ENCODE measurements around the gene PDCD1. TPM values are rescaled to one million over a fixed set of nuclear protein-coding genes. Genes with fewer than 3 reads are reported as not detected.

Gene PDCD1
- total RNA-seq, 1 experiment from 2014 or later = 1.0 TPM

GRCh38 chr2:241866790-241867645 is 8.3 kb upstream of the PDCD1 start:
- Histone ChIP-seq H3K36me3 (replicated peaks; ENCODE audit: control insufficient read depth, insufficient read depth, low read length) (no peaks in the 10 kb centered on the region), H3K4me3 (ENCODE audit: insufficient read depth, low read depth, low read length) (no peak overlapping the region), H3K27me3 (ENCODE audit: control insufficient read depth, insufficient read depth, low read length) (no peaks in the 10 kb centered on the region)
- DNase-seq = no peak

- H3K4me3 ChIP-seq (ENCODE audit: insufficient read depth, low read depth, low read length) = no peak overlapping the region
- no peaks in the 10 kb centered on the region for H3K36me3 ChIP-seq (replicated peaks; ENCODE audit: control insufficient read depth, insufficient read depth, low read length)
- DNase-seq = peak; percentile 93
- H3K27me3 ChIP-seq (ENCODE audit: control insufficient read depth, insufficient read depth, low read length) = no peaks in the 10 kb centered on the region
These were observed 7.5 kb upstream of the PDCD1 start for GRCh38 chr2:241865957-241866789.

DNA sequence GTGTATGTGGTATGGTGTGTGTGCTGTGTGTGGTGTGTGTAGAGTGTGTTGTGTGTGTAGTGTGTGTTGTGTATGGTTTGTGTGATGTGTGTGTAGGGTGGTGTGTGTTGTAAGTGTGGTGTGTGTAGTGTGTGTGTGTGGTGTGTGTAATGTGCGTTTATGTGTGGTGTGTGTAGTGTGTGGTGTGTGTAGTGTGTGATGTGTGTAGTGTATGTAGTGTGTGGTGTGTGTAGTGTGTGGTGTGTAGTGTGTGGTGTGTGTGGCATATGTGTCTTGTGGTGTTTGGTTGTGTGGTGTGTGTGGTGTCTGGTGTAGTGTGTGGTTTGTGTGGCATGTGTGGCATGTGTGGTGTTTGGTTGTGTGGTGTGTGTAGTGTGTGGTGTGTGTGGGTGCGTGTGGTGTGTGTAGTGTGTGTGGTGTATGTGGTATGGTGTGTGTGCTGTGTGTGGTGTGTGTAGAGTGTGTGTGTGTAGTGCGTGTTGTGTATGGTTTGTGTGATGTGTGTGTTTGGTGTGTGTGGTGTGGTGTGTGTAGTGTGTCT is 6.8 kb upstream of the PDCD1 start:
- Histone ChIP-seq H3K27me3 (ENCODE audit: control insufficient read depth, insufficient read depth, low read length) (no peaks in the 10 kb centered on the region), H3K4me3 (ENCODE audit: insufficient read depth, low read depth, low read length) (no peak overlapping the region), H3K36me3 (replicated peaks; ENCODE audit: control insufficient read depth, insufficient read depth, low read length) (no peaks in the 10 kb centered on the region)
- DNase-seq = no peak

GRCh38 chr2:241864850-241865213 is 6.1 kb upstream of the PDCD1 start:
- H3K27me3 ChIP-seq (ENCODE audit: control insufficient read depth, insufficient read depth, low read length) = no peaks in the 10 kb centered on the region
- H3K4me3 ChIP-seq (ENCODE audit: insufficient read depth, low read depth, low read length) = no peak overlapping the region
- no peak for DNase-seq
- H3K36me3 ChIP-seq (replicated peaks; ENCODE audit: control insufficient read depth, insufficient read depth, low read length) = no peaks in the 10 kb centered on the region

DNA sequence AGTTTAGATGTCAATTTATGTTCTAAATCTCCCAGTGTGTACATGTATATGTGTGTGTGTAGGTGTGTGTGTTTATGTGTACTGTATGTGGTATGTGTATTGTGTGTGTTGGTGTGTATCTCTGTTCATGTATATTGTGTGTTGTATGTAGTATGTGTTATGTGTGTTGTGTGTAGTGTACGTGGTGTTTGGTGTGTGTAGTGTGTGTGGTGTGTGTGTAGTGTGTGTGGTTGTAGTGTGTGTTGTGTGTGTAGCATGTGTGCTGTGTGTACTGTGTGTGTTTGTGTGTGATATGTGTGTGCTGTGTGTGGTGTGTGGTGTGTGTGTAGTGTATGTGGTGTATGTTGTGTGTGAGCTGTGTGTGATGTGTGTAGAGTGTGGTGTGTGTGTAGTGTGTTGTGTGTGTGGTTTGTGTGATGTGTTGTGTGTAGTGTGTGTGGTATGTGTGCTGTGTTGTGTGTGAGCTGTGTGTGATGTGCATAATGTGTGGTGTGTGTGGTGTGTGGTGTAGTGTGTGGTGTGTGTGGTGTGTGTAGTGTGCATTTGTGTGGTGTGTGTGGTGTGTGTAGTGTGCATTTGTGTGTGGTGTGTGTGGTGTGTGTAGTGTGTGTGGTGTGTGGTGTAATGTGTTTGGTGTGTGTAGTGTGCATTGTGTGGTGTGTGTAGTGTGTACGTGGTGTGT is 5.6 kb upstream of the PDCD1 start:
- H3K36me3 ChIP-seq (replicated peaks; ENCODE audit: control insufficient read depth, insufficient read depth, low read length) = no peaks in the 10 kb centered on the region
- DNase-seq = no peak
- no peak overlapping the region for H3K4me3 ChIP-seq (ENCODE audit: insufficient read depth, low read depth, low read length)
- no peaks in the 10 kb centered on the region for H3K27me3 ChIP-seq (ENCODE audit: control insufficient read depth, insufficient read depth, low read length)

DNA sequence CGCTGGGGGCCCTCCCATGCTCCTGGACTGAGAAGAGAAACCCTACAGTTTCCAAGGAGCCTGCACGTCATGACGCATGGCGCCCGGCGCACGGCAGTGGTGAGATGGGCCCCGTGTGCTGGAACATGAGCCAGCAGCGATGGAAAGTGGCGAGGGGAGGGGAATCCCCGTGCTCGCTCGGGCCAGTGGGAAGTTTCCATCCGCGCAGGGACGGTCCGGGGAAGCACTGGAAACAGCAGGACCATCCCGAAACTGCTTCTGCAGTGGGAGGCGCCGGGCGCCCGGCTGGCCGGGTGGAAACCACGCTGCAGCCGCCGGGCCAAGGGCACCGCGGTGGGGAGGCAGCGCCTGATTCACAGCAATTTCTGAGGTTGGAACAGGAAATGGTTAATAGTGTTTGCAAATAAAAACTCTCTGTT is 4.9 kb upstream of the PDCD1 start:
- no peaks in the 10 kb centered on the region for H3K27me3 ChIP-seq (ENCODE audit: control insufficient read depth, insufficient read depth, low read length)
- no peak overlapping the region for H3K4me3 ChIP-seq (ENCODE audit: insufficient read depth, low read depth, low read length)
- DNase-seq = no peak
- no peaks in the 10 kb centered on the region for H3K36me3 ChIP-seq (replicated peaks; ENCODE audit: control insufficient read depth, insufficient read depth, low read length)

GRCh38 chr2:241862775-241863535 is 4.3 kb upstream of the PDCD1 start:
- DNase-seq = no peak
- Histone ChIP-seq H3K27me3 (ENCODE audit: control insufficient read depth, insufficient read depth, low read length) (no peaks in the 10 kb centered on the region), H3K4me3 (ENCODE audit: insufficient read depth, low read depth, low read length) (no peak overlapping the region), H3K36me3 (replicated peaks; ENCODE audit: control insufficient read depth, insufficient read depth, low read length) (no peaks in the 10 kb centered on the region)

DNA sequence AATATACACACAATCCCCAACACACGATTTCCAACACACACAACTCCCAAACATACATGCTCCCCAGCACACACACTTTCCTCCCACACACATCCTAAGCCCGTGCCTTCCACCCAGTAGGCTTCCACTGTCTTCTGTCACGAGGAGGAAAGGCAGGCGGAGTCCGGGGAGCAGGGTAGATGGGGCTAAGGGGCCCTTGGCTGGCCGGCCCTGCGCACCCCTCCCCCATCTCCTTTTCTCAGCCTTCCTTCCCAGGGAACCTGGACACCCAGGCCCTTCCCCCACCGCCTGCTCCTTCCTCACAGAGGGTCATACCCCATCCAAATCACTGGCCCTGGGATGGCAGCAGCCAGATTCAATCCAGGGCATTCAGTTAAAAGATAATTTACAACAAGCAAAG is 3.4 kb upstream of the PDCD1 start:
- DNase-seq = peak; percentile 83
- Histone ChIP-seq H3K27me3 (ENCODE audit: control insufficient read depth, insufficient read depth, low read length) (no peaks in the 10 kb centered on the region), H3K36me3 (replicated peaks; ENCODE audit: control insufficient read depth, insufficient read depth, low read length) (no peaks in the 10 kb centered on the region), H3K4me3 (ENCODE audit: insufficient read depth, low read depth, low read length) (no peak overlapping the region)

GRCh38 chr2:241861264-241861663 is 2.6 kb upstream of the PDCD1 start:
- Histone ChIP-seq H3K36me3 (replicated peaks; ENCODE audit: control insufficient read depth, insufficient read depth, low read length) (no peaks in the 10 kb centered on the region), H3K27me3 (ENCODE audit: control insufficient read depth, insufficient read depth, low read length) (no peaks in the 10 kb centered on the region), H3K4me3 (ENCODE audit: insufficient read depth, low read depth, low read length) (no peak overlapping the region)
- no peak for DNase-seq

DNA sequence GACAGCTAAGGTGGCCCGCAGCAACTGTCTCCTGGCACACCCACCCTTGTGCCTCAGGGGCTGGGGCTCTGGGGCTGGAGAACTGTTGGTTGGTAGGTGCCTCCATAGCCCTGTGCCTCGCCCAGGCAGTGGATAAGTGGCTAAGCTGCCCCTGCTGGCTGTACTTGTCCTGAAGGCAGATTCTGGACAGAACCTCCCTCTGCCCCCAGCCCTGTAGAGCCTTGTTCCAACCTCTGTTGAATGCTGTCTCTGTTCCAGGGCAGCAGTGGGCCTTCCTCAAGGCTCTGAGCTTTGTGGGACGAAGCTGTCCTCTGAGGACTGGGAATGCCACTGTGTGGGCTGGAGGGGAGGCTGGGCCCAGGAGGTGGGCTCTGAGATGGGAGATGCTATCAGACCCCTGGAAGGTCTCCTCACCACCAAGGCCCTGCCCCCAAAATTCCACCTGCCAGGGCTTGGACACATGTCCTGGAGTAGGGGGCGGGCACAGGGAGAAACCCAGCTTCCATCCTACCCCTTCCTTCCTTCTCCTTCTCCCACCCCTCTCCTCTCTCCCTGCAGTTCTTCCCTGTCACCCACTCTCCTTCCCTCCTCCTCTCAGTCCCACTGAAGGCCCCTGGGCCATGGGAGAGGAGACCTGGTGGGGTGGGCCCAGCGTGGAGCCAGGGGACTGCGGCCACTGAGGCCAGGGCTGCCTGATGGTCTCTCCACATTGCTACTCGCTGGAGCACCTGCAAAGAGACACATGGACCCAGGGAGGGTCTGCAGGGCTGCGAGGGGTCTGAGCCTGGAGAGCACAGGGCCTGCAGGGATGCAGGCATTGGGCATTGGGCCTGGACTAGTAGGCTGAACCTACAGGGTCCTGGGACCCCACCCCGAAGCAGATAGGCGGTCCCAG is 1.7 kb upstream of the PDCD1 start:
- Histone ChIP-seq H3K27me3 (ENCODE audit: control insufficient read depth, insufficient read depth, low read length) (no peaks in the 10 kb centered on the region), H3K36me3 (replicated peaks; ENCODE audit: control insufficient read depth, insufficient read depth, low read length) (no peaks in the 10 kb centered on the region), H3K4me3 (ENCODE audit: insufficient read depth, low read depth, low read length) (no peak overlapping the region)
- DNase-seq = peak; percentile 64

- Histone ChIP-seq H3K27me3 (ENCODE audit: control insufficient read depth, insufficient read depth, low read length) (no peaks in the 10 kb centered on the region), H3K36me3 (replicated peaks; ENCODE audit: control insufficient read depth, insufficient read depth, low read length) (no peaks in the 10 kb centered on the region), H3K4me3 (ENCODE audit: insufficient read depth, low read depth, low read length) (no peak overlapping the region)
- DNase-seq = peak; percentile 89
These were observed 916 bp upstream of the PDCD1 start for GRCh38 chr2:241859436-241860183.

DNA sequence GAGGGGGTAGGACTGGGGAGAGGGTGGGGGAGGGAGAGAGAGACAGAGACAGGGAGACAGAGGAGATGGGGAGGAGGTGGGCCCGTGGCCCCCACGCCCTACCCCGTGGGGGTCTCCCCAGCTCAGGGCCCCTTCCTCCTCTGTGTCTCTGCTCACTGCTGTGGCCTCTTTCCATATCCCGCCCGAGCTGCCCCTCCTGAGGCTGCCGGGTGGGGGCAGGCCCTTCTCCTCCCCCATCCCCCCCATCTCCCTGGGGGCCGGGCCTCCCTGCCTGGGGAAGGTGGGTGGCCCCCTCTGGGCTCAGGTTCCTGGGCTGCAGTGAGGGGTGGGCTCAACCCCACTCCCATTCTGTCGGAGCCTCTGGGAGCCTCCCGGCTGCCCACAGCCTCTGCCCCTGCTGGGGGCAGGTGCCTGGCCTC is 332 bp upstream of the PDCD1 start:
- no peak overlapping the region for H3K4me3 ChIP-seq (ENCODE audit: insufficient read depth, low read depth, low read length)
- no peaks in the 10 kb centered on the region for H3K36me3 ChIP-seq (replicated peaks; ENCODE audit: control insufficient read depth, insufficient read depth, low read length)
- DNase-seq = peak; percentile 83
- H3K27me3 ChIP-seq (ENCODE audit: control insufficient read depth, insufficient read depth, low read length) = no peaks in the 10 kb centered on the region

Data from H7 (cell line).